LNCAP (cell line): Measurements from ENCODE around the gene ADORA2A.

Experiments used
- CTCF ChIP-seq: fragments of 450-650 bp; IDR thresholded peaks from 2 replicates; pipeline ENCODE4 v1.5.1; 2017; ENCODE audit warnings: mild to moderate bottlenecking

ADORA2A gene

GRCh38 chr22:24426851-24427499 is 424 bp upstream of the ADORA2A start:
- no peak for TF ChIP-seq CTCF

- no peak for TF ChIP-seq CTCF
Measured at GRCh38 chr22:24428751-24429410, 1.5 kb downstream of the ADORA2A start.

- TF ChIP-seq CTCF: no peak
Measured at GRCh38 chr22:24429411-24430365, 2.3 kb downstream of the ADORA2A start.

- no peak for TF ChIP-seq CTCF
Measured at GRCh38 chr22:24430431-24431308, 3.3 kb downstream of the ADORA2A start.

GRCh38 chr22:24431309-24432034 is 4.1 kb downstream of the ADORA2A start:
- no peak for TF ChIP-seq CTCF

GRCh38 chr22:24432059-24432853 is 4.9 kb downstream of the ADORA2A start:
- TF ChIP-seq CTCF: no peak
